ENCODE data around the gene KDM3A.
"Not testable (repeated sequence)": the region's sequence is repeated elsewhere in the genome, so short reads cannot be mapped to it uniquely, and the experiment has no call there.

KDM3A gene

DNA sequence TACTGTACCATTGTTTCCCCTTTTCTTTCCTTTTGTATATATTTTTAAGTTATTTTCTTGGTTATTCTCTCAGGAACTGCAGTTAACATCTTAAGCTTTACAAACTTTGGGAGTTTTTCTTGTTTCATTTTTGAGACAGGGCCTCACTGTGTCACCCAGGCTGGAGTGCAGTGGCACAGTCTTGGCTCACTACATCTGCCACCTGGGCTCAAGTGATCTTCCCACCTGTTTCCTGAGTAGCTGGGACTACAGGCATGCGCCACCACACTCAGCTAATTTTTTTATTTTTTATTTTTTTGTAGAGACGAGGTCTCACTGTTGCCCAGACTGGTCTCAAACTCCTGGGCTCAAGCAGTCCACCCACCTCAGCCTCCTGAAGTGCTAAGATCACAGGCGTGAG lies 55.2 kb downstream of the KDM3A start:
- H3K4me1 ChIP-seq (ENCODE audit: control insufficient read depth, insufficient read depth, low read length, poor library complexity, severe bottlenecking); H3K4me3 ChIP-seq (ENCODE audit: extremely low read depth, insufficient read depth, low read length, poor library complexity, severe bottlenecking); H3K27ac ChIP-seq (ENCODE audit: low read depth, low read length, severe bottlenecking): not testable (repeated sequence)
- WGBS, 2 experiments (ENCODE audit: insufficient coverage in 2 of 2) = 86 to 100% methylated on average over 2 to 3 of the region's 3 CpGs
- H3K9me3 ChIP-seq (ENCODE audit: control insufficient read depth, low read length) = peaks cover 29% of the 10 kb centered on the region
- H3K36me3 ChIP-seq (ENCODE audit: control insufficient read depth, insufficient read depth, low read length) = peaks cover 90% of the 10 kb centered on the region

DNA sequence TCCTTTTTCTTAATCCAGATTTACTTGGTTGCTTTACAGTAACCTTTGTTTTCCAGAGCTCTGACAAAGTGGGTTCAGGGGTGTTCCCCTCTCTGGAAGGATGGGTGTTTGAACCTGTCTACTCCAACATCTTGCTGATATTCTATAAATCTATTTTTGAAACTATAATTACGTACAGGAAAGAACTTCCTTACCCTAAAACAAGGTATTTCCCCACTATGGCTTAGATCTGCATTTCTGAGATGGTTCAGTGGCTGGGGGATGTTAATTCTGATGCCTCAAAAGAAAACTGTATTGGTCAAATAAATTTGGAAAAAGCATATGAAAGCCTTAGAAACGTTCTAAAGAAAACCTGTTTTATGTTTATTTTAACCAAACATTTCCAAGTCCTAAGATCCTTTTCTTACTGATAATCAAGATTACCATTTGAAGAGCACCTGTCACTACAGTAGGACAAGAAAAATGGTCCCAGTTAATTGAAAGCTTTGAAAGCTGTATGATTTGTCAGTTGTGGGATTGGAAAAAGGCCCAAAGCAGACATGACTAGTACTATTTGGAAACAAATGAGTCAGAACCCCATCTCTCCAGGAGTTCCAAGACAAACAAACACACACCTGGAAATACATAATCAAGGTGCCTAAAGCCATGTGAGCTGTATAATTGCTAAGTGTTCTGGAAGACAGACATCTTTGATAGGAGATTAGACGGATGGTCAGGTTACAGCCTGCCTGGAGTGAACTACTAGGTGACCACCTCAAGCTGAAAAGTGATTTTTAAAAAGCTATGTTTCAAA lies 57.5 kb downstream of the KDM3A start:
- peaks cover 29% of the 10 kb centered on the region for H3K9me3 ChIP-seq (ENCODE audit: control insufficient read depth, low read length)
- no peaks in the 10 kb centered on the region for H3K4me1 ChIP-seq (ENCODE audit: control insufficient read depth, insufficient read depth, low read length, poor library complexity, severe bottlenecking)
- H3K27ac ChIP-seq (ENCODE audit: low read depth, low read length, severe bottlenecking) = no peak overlapping the region
- peaks cover 77% of the 10 kb centered on the region for H3K36me3 ChIP-seq (ENCODE audit: control insufficient read depth, insufficient read depth, low read length)
- no peak overlapping the region for H3K4me3 ChIP-seq (ENCODE audit: extremely low read depth, insufficient read depth, low read length, poor library complexity, severe bottlenecking)
- 88% methylated on average over 1 of the region's 3 CpGs for WGBS, 2 experiments (ENCODE audit: insufficient coverage in 2 of 2)

DNA sequence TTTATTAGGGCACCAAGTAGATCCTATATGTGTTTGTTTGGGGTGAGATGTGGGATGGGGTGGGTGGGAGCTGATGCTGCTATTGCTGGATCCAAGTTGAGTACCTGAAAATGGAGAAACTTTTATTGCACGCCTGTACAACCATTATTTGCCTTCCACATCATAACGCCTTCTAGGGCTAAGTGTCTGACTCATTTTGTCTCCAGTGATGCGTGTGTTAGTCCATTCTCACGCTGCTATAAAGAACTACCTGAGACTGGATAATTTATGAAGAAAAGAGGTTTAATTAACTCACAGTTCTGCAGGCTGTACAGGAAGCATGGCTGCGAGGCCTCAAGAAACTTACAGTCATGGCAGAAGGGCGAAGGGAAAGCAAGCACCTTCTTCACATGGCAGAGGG lies 58.2 kb downstream of the KDM3A start:
- WGBS, 2 experiments (ENCODE audit: insufficient coverage in 2 of 2) = 88 to 91% methylated on average over 4 to 6 of the region's 6 CpGs
- H3K4me1 ChIP-seq (ENCODE audit: control insufficient read depth, insufficient read depth, low read length, poor library complexity, severe bottlenecking) = no peaks in the 10 kb centered on the region
- H3K27ac ChIP-seq (ENCODE audit: low read depth, low read length, severe bottlenecking) = no peak overlapping the region
- H3K4me3 ChIP-seq (ENCODE audit: extremely low read depth, insufficient read depth, low read length, poor library complexity, severe bottlenecking) = no peak overlapping the region
- peaks cover 77% of the 10 kb centered on the region for H3K36me3 ChIP-seq (ENCODE audit: control insufficient read depth, insufficient read depth, low read length)
- peaks cover 29% of the 10 kb centered on the region for H3K9me3 ChIP-seq (ENCODE audit: control insufficient read depth, low read length)

DNA sequence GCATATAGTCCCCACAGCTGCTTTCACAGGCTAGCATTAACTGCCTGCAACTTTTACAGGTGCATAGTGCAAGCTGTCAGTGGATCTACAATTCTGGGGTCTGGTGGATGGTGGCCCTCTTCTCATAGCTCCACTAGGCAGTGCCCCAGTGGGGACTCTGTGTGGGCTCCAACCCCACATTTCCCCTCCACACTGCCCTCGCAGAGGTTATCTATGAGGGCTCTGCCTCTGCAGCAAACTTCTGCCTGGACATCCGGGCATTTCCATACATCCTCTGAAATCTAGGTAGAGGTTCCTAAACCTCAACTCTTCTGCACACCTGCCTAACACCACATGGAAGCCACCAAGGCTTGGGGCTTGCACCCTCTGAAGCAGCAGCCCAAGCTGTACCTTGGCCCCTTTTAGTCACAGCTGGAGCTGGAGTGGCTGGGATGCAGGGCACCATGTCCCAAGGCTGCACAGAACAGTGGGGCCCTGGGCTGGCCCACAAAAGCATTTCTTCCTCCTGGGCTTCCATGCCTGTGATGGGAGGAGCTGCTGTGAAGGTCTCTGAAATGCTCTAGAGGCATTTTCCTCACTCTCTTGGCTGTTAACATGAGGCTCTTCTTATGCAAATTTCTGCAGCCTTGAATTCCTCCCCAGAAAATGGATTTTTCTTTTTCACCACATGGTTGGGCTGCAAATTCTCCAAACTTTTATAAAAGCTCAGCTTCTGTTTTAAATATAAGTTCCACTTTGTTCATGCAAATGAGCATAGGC lies 59.3 kb downstream of the KDM3A start:
- Histone ChIP-seq H3K36me3 (ENCODE audit: control insufficient read depth, insufficient read depth, low read length) (peaks cover 79% of the 10 kb centered on the region), H3K4me1 (ENCODE audit: control insufficient read depth, insufficient read depth, low read length, poor library complexity, severe bottlenecking) (no peaks in the 10 kb centered on the region), H3K27ac (ENCODE audit: low read depth, low read length, severe bottlenecking) (no peak overlapping the region), H3K9me3 (ENCODE audit: control insufficient read depth, low read length) (peaks cover 29% of the 10 kb centered on the region), H3K4me3 (ENCODE audit: extremely low read depth, insufficient read depth, low read length, poor library complexity, severe bottlenecking) (no peak overlapping the region)
- 100% methylated on average over 1 to 2 of the region's 2 CpGs for WGBS, 2 experiments (ENCODE audit: insufficient coverage in 2 of 2)

DNA sequence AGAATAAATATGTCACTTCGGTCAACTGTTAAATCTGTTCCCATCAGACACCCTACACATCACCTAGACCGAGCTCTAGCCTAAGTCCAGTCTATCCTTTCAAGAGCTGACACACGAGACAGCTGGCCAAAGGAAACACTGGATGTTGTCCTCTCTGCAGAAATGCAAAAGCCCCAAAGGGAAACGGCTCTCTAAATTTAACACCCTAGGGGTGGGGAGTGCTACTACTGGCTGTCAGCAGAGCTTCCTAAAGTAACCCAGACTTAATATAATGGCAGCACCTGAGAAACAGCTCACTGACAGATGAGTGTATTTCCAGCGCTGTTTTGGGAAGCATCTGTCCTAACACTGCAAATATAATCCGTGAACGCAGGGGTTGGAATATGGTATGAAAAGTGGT lies 66.4 kb downstream of the KDM3A start:
- Histone ChIP-seq H3K36me3 (ENCODE audit: control insufficient read depth, insufficient read depth, low read length) (peaks cover 63% of the 10 kb centered on the region), H3K4me1 (ENCODE audit: control insufficient read depth, insufficient read depth, low read length, poor library complexity, severe bottlenecking) (peaks cover 10% of the 10 kb centered on the region), H3K4me3 (ENCODE audit: extremely low read depth, insufficient read depth, low read length, poor library complexity, severe bottlenecking) (no peak overlapping the region), H3K27ac (ENCODE audit: low read depth, low read length, severe bottlenecking) (no peak overlapping the region), H3K9me3 (ENCODE audit: control insufficient read depth, low read length) (no peaks in the 10 kb centered on the region)
- WGBS, 2 experiments (ENCODE audit: insufficient coverage in 2 of 2) = 96 to 100% methylated on average over 7 of the region's 7 CpGs

DNA sequence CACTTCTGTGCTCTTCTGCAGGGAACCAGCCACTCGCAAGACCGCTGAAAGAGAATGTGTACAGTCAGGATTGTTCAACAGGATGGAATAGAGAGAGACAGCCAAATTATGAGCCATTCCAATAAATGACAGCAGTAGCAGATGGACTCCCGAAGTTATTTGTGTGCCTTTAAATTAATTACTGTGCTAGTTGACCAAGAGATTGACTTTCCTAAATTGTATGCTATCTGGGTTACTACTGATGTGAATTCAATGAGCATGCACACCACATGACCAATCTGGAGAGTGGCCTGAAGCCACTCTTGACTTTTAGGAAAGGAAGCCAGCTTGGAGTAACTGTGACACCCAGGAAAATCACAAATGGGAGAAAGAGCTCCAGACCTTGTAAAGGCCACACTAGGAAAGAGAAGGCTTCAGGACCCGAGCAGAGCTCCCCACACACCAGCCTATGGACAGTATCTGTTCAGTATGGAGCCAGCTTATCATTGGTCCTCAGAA lies 69.3 kb downstream of the KDM3A start:
- WGBS, 2 experiments (ENCODE audit: insufficient coverage in 2 of 2) = 90 to 95% methylated on average over 3 to 4 of the region's 4 CpGs
- Histone ChIP-seq H3K4me1 (ENCODE audit: control insufficient read depth, insufficient read depth, low read length, poor library complexity, severe bottlenecking) (peaks cover 10% of the 10 kb centered on the region), H3K27ac (ENCODE audit: low read depth, low read length, severe bottlenecking) (no peak overlapping the region), H3K9me3 (ENCODE audit: control insufficient read depth, low read length) (no peaks in the 10 kb centered on the region), H3K36me3 (ENCODE audit: control insufficient read depth, insufficient read depth, low read length) (peaks cover 38% of the 10 kb centered on the region), H3K4me3 (ENCODE audit: extremely low read depth, insufficient read depth, low read length, poor library complexity, severe bottlenecking) (no peak overlapping the region)

DNA sequence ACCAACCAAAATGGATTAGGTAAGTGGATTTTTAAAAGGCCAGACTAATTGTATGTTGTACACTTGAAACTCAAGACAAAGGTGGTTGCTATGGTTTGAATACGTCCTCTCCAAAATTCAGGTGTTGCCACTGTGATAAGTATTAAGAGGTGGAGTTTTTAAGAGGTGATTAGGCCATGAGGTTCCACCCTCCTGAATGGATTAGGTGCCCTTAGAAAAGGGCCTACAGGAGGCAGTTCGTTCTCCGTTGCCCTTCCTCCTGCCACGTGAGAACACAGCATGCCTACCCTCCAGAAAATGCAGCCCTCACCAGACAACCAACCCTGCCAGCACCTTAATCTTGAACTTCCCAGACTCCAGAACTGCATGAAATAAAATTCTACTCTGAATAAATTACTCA lies 70.9 kb downstream of the KDM3A start:
- H3K27ac ChIP-seq (ENCODE audit: low read depth, low read length, severe bottlenecking) = no peak overlapping the region

DNA sequence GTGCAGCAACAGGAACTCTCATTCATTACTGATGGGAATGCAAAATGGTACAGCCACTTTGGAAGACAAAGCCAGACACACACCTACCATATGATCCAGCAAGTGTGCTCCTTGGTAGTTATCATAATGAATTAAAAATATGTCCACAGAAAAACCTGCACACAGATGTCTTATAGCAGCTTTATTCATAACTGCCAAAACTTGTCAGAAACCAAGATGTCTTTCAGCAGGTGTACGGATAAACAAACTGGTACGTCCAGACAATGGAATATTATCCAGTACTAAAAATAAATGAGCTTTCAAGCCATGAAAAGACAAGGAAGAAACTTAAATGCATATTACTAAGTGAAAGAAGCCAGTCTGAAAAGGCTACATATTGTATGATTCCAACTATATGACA lies 71.7 kb downstream of the KDM3A start:
- H3K4me3 ChIP-seq (ENCODE audit: extremely low read depth, insufficient read depth, low read length, poor library complexity, severe bottlenecking) = no peak overlapping the region

More for the DNA sequence above, 70.9 kb downstream of the KDM3A start:
- Histone ChIP-seq H3K4me3 (ENCODE audit: extremely low read depth, insufficient read depth, low read length, poor library complexity, severe bottlenecking) (no peak overlapping the region), H3K36me3 (ENCODE audit: control insufficient read depth, insufficient read depth, low read length) (peaks cover 27% of the 10 kb centered on the region), H3K9me3 (ENCODE audit: control insufficient read depth, low read length) (no peaks in the 10 kb centered on the region), H3K4me1 (ENCODE audit: control insufficient read depth, insufficient read depth, low read length, poor library complexity, severe bottlenecking) (peaks cover 10% of the 10 kb centered on the region)
- WGBS, 2 experiments (ENCODE audit: insufficient coverage in 2 of 2) = 89 to 100% methylated on average over 1 to 4 of the region's 4 CpGs

DNA sequence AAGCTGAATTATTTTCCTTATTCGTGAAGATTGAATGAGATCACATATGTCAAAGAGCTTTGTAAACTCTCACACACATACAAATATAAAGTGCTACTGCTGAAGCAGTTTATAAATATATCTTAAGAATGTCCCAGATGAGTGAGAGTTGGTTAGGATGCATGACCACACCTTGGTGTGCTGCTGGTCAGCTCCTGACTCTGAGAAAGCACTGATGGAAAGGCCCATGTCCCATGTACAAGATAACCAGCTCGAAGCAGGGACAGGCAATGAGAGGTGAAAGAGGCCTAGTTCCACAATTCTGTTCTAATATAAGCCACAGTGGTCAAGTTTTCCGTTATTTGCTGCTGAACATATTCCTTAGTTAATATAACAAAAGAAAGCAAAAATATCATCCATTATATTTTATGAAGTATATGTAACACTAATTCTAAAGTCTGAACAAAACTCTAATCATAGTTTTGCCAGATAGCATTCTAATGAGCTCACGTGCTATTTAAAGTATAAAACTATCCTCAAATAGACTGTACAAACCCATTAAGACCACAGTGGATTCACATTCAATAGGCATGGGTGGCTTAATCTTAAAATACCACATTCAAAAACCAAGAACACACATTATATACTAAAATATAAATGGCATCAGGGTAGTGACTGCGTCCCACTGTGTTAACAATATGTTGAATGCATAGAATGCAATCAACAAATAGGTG lies 72.9 kb downstream of the KDM3A start:
- Histone ChIP-seq H3K4me1 (ENCODE audit: control insufficient read depth, insufficient read depth, low read length, poor library complexity, severe bottlenecking) (peaks cover 5% of the 10 kb centered on the region), H3K27ac (ENCODE audit: low read depth, low read length, severe bottlenecking) (no peak overlapping the region), H3K9me3 (ENCODE audit: control insufficient read depth, low read length) (no peaks in the 10 kb centered on the region), H3K4me3 (ENCODE audit: extremely low read depth, insufficient read depth, low read length, poor library complexity, severe bottlenecking) (no peak overlapping the region), H3K36me3 (ENCODE audit: control insufficient read depth, insufficient read depth, low read length) (peaks cover 9% of the 10 kb centered on the region)
- WGBS, 2 experiments (ENCODE audit: insufficient coverage in 2 of 2) = 90% methylated on average over 2 of the region's 5 CpGs; no CpG with 5 or more reads in 1 of the 2 experiments

More for the DNA sequence above, 71.7 kb downstream of the KDM3A start:
- WGBS, 2 experiments (ENCODE audit: insufficient coverage in 2 of 2) = 100% methylated on average over 1 of the region's 2 CpGs; no CpG with 5 or more reads in 1 of the 2 experiments
- Histone ChIP-seq H3K9me3 (ENCODE audit: control insufficient read depth, low read length) (no peaks in the 10 kb centered on the region), H3K36me3 (ENCODE audit: control insufficient read depth, insufficient read depth, low read length) (peaks cover 20% of the 10 kb centered on the region), H3K27ac (ENCODE audit: low read depth, low read length, severe bottlenecking) (no peak overlapping the region), H3K4me1 (ENCODE audit: control insufficient read depth, insufficient read depth, low read length, poor library complexity, severe bottlenecking) (peaks cover 10% of the 10 kb centered on the region)

DNA sequence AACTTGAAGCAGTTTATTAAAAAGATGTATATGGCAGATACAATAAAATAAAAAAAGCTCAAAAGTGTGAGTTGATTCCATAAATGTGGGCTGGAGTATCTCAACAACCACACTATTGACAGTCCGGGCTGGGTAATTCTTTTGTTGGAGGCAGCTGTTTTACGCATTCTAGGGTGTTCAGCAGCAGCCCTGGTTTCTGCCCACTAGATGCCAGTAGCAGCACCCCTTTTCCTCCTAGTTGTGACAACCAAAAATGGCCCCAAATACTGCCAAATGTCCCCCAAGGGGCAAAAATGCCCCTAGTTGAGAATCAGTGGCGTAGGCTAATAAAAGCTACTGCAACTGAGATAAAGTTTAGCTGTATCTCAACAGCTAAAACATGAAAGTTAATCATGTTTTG lies 77.3 kb downstream of the KDM3A start:
- 94 to 100% methylated on average over 2 to 3 of the region's 3 CpGs for WGBS, 2 experiments (ENCODE audit: insufficient coverage in 2 of 2)
- Histone ChIP-seq H3K4me1 (ENCODE audit: control insufficient read depth, insufficient read depth, low read length, poor library complexity, severe bottlenecking) (no peaks in the 10 kb centered on the region), H3K9me3 (ENCODE audit: control insufficient read depth, low read length) (peaks cover 7% of the 10 kb centered on the region), H3K27ac (ENCODE audit: low read depth, low read length, severe bottlenecking) (no peak overlapping the region), H3K4me3 (ENCODE audit: extremely low read depth, insufficient read depth, low read length, poor library complexity, severe bottlenecking) (no peak overlapping the region), H3K36me3 (ENCODE audit: control insufficient read depth, insufficient read depth, low read length) (peaks cover 11% of the 10 kb centered on the region)

Measured in mesodermal cell (in vitro differentiated cells).